AG20443 (cell line): ENCODE measurements around the gene CYB5B.
"Not testable (repeated sequence)": the region's sequence is repeated elsewhere in the genome, so short reads cannot be mapped to it uniquely, and the experiment has no call there.

Experiments used
- DNase-seq: peaks from one replicate; pipeline ENCODE4 v3.0.0; 2012; ENCODE audit warnings: low spot score, mixed read lengths

The CYB5B gene

GRCh38 chr16:69408475-69408874 lies 15.9 kb upstream of the CYB5B start:
- no peak for DNase-seq

GRCh38 chr16:69410219-69410990 lies 14.0 kb upstream of the CYB5B start:
- DNase-seq, result peak; percentile 47

GRCh38 chr16:69411064-69411985 lies 13.1 kb upstream of the CYB5B start:
- no peak for DNase-seq

- DNase-seq, result no peak
Observed at GRCh38 chr16:69412287-69412686, 12.1 kb upstream of the CYB5B start.

DNA sequence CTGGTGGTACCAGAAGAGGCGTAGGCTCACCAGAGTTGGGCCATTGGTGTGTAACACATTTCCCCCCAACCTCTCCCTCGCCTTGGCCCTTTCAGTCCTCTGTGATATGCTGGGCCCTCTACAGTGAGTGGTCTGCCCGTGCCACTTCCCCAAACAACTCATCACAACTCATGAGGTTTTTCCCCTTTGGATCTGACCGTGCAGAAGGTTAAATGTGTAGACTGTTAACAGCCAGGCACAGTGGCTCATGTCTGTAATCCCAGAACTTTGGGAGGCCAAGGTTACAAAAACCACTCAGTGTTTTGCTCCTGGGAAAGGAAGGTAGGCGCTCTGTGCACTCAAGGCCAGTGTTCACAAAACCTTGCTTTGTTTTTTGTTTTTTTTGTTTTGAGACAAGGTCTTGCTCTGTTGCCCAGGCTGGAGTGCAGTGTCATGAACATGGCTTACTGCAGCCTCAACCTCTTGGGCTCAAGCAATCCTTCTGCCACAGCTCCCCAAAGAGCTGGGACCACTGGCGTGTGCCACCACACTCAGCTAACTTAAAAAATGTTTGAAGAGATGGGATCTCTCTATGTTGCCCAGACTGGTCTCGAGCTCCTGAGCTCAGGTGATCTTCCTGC lies 11.3 kb upstream of the CYB5B start:
- no peak for DNase-seq

- DNase-seq, result no peak
Observed at GRCh38 chr16:69417520-69418199, 6.8 kb upstream of the CYB5B start.

GRCh38 chr16:69419956-69420355 lies 4.5 kb upstream of the CYB5B start:
- no peak for DNase-seq

DNA sequence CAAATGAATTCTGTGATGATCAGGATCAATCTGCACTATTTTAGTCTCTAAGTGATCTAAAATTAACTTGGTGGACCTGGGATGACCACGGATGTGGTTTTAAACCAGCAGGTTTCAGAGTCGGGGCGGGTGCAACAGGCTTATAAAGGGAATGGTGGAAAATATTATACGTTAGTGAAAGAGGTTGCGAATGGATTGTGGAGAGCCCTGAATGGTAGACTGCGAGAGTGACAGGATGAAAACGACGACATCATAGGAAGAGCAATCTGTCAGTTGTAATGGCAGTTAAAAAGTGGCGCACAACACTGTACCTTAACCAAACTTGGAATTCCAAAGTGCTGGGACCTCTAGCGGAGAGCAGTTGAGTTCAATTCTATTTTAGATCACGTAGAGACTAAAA lies 1.2 kb upstream of the CYB5B start:
- DNase-seq, result no peak

GRCh38 chr16:69424935-69425784 lies 741 bp downstream of the CYB5B start:
- DNase-seq, result no peak

DNA sequence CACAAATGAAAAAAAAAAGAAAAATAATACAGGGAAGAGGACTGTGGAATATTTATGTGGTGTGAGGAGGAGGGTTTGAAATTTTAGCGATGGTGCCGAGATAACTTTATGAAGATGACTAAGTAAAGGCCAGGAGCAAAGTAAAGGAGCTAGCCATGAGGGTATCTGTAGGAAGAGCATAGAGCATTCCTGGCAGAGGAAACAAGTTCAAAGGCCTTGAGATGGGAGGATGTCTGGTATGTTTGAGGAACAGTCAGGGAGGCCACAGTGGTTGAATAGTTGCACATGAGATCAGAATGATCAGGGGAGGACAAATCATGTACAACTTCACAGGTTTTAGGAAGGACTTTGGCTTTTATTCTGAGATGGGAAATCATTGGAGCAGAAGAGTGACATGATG lies 4.2 kb downstream of the CYB5B start:
- DNase-seq, result no peak

DNA sequence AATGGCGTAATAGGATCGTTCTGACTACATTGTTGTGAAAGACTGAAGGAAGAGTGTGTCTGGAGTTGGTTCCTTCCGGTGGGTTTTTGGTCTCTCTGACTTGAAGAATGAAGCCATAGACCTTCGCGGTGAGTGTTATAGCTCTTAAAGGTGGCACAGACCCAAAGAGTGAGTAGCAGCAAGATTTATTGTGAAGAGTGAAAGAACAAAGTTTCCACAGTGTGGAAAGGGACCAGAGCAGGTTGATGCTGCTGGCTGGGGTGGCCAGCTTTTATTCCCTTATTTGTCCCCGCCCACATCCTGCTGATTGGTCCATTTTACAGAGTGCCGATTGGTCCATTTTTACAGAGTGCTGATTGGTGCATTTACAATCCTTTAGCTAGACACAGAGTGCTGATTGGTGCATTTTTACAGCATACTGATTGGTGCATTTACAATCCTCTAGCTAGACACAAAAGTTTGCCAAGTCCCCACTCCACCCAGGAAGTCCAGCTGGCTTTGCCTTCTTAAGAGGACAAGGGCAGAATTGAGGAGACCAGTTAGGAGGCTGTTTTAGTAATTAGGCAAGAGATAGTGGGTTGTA lies 4.7 kb downstream of the CYB5B start:
- not testable (repeated sequence) for DNase-seq

GRCh38 chr16:69431948-69432468 lies 7.6 kb downstream of the CYB5B start:
- DNase-seq, result no peak

DNA sequence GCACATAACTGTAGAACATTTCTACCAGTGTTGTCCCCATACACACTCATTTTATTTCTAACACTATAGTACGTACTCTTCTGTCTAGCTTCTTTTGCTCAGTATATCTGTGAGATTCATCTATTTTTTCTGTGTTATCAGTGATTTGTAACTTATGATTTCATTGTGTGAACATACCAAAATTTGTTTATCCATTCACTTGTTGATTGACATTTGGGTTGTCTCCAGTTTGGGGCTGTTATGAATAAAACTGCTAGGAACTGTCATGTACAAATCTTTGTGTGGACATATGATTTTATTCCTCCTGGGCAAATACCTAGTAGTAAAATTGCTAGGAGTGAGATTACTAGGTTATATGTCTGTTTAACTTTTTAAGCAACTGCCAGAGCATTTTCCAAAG lies 9.6 kb downstream of the CYB5B start:
- DNase-seq, result no peak

- DNase-seq, result no peak
Observed at GRCh38 chr16:69435977-69436820, 11.8 kb downstream of the CYB5B start.

GRCh38 chr16:69436896-69437295 lies 12.5 kb downstream of the CYB5B start:
- no peak for DNase-seq

DNA sequence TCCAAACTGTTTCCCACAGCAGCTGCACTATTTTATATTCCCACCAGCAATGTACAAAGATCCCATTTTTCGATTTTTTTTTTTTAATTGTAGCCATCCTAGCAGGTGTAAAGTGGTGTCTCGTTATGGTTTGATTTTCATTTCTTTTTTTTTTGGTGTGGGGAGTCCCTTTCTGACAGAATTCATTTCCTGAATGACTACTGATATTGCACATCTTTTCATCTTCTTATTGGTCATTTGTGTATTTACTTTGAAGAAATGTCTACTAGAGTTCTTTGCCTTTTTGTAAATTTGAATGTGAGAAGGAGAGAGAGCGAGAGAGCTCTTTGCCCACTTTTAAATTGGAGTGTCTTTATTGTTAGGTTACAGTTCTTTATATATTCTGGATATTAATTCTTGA lies 14.0 kb downstream of the CYB5B start:
- no peak for DNase-seq

GRCh38 chr16:69440250-69440649 lies 15.8 kb downstream of the CYB5B start:
- no peak for DNase-seq

GRCh38 chr16:69441030-69441429 lies 16.6 kb downstream of the CYB5B start:
- not testable (repeated sequence) for DNase-seq

- DNase-seq, result peak; percentile 55
Observed at GRCh38 chr16:69443927-69444631, 19.7 kb downstream of the CYB5B start.
